Vagina (tissue), 2 donors: ENCODE data around the gene CHRNB4.

Experiments used
- CTCF ChIP-seq, 3 experiments: fragments of 450-650 bp in 2 of 3; fragments of 200-600 bp in 1 of 3; sonication (generic) in 1 of 3; IDR thresholded peaks; one replicate each; pipeline ENCODE4 v1.5.1; 2017 to 2019; ENCODE audit warnings: antibody characterized with exemption in 3 of 3, mild to moderate bottlenecking in 2 of 3, moderate library complexity in 2 of 3
- POLR2AphosphoS5 ChIP-seq, 2 donors: sonication (generic); formaldehyde crosslinking; IDR thresholded peaks; one replicate each; pipeline ENCODE4 v1.9.0; 2017; ENCODE audit warnings: antibody characterized with exemption in 2 of 2, mild to moderate bottlenecking in 2 of 2, low read depth in 1 of 2; ENCODE audit not compliant: insufficient read depth in 1 of 2

- TF ChIP-seq POLR2AphosphoS5 (IDR thresholded peaks at IDR 0.05; ENCODE audit: insufficient read depth in 1 of 2, low read depth in 1 of 2) (no peak), CTCF (IDR thresholded peaks at IDR 0.05) (no peak)
Observed at GRCh38 chr15:78673917-78674444, 33.0 kb upstream of the CHRNB4 start.
